Middle frontal gyrus (tissue), 1 donor: ENCODE results near the gene MAN2B2.

Experiments
- DNase-seq: peaks from one replicate; pipeline ENCODE4 v3.0.0-alpha.2; 2015; ENCODE audit warnings: low spot score; ENCODE audit errors: extremely low spot score

MAN2B2 gene

DNA sequence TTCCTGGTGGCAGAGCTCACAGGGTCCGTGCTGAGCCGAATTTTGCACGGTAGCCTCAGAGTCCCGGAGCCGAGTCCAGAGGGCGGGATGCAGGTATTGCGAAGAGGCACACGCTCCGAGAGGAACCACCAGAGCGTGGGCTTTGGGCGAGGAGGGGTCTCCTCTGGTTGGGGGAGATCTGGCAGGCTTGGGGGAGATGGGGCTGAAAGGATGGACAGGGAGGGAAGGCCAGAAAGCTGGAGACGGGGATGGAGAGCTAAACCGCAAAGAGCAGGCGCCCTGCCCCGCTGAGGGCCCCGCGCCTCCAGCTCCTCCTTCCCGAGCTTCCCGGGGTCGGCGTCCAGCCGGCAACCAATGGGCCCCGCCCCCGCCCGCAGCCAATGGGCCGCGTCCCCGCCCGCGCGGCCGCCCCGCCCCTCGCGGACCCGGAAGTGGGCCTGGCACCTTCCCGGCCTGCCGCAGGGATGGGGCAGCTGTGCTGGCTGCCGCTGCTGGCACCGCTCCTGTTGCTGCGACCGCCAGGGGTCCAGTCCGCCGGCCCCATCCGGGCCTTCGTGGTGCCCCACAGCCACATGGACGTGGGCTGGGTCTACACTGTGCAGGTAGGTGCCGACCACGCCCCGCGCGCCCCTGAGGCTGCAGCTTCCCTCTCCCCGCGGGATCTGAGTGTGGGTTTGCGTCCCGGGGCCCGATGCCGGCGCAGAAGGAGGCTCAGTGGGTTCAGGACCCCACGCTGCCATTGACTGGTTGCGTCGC, at the start of gene MAN2B2:
TSS of gene MAN2B2 (plus strand) at position 443 of the 756 bp plus-strand sequence. CDS start at position 465, 22 bp downstream.
- DNase-seq, result peak; percentile 68

- no peak for DNase-seq
Observed at GRCh38 chr4:6525474-6525873, 49.5 kb upstream of the MAN2B2 start.

DNA sequence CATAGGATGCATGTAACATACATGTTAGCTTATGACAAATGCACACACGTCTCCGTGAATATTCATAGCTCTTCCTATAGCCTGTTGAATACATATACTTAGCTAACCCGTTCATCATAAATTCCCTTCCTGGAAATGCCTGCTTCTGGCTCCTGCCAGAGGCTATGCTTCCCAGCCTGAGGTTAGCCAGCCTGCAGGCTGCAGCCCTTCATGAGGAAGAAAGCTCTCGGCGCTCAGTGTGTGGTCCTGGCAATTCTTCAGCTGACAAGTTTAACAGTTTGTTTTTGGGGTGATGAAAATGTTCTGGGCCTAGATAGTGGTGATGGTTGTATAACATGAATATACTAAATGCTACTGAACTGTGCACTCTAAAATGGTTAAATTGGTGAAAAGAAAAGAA, 48.8 kb upstream of the MAN2B2 start:
- DNase-seq, result no peak

- DNase-seq, result no peak
Observed at GRCh38 chr4:6526671-6527091, 48.3 kb upstream of the MAN2B2 start.

DNA sequence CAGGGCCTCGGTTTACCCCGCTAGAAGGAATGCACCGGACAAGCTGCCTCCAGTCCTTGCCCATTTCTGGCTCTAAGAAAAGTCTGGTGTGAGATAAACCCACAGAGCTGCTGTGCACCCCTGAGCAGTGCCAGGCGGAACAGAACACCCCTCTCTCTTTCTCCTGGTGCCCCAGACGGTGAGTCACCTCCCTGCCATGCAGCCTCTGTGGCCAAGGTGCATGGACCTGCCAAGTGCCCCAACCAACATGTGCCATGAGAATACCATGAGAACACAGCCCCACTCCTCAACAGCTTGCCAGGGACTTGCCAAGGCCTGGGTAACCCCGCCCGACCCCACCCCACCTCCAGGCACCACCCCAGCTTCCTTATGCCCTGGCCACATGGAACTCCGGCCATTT, 47.7 kb upstream of the MAN2B2 start:
- DNase-seq, result no peak

DNA sequence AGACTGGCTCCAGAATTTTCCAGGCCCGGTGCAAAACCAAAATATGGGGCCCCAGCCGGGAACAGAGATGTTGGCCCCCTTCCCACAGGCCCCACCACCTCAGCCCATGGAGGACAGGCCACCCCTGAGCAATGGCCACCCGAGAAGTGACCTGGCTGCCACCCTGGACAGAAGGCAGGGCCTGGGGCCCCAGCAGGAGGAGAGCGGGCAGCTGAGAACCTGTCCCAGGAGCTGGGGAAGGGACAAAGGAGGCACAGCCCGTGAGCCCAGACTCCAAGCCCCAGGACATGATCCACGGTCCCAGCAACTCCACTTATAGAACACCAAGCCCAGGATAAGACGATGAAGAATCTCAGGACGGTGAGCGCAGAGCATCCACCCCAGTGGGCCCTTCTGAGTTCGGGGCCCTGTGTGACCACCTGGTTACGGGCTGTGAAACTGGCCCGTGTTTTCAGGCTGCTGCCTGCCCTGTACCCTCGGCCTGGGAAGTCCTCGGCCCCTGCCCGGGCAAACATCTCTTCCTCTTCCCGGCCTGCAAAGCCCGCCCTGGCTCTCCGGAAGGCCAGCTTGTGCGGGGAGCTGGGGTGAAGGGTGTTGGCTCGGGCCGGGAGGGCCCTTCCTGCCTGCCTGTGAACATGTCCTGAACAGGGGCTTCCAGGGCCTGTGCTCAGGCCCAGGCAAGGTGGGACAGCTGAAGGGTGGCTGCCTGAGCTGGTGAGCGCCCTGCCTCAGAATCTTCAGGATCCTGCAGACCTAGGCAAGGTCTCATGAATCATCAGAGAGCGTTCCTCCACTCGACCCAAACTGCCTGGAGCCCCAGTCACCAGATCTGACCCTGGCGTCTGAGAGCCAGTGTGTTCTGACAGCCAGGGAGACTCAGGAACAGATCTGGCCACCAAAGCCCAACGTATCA, 47.0 kb upstream of the MAN2B2 start:
- no peak for DNase-seq

DNA sequence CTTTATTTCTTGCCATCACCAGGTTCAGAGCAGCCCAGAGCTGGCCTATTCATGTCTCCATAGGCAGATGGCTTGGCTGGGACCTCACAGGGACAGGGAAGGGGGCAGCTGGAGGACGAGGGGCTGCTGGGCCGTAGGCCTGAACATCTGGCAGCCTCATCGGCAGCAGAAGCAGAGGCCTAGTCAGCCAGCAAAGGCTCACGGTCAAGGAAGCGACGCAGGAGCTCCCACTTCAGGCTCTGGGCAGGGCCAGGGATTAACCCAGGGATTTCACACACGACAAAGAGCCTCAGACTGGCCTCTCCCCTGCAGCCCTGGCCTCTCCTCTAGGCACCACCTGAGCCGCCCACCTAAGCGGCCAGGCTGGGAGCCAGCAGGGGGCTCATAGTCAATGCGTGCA, 46.0 kb upstream of the MAN2B2 start:
- DNase-seq, result no peak

DNA sequence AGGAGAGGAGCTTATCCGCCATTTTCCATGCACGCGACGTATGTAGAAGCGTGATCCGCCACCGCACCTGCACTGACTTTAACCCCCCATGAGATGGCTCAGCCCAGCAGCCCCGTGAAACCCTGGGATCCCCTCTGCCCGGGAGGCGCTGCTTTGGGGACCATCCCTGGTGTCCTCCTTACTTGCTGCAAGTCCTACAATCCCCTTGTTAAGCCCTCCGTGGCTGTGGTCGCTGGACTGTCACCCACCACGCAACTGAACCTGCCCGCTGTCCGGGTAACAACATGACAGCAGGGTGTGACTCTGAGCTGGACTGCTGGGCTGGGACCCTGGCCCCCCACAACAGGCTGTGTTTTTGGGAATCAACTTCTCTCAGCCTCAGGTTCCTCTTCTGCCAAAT, 44.7 kb upstream of the MAN2B2 start:
- no peak for DNase-seq

DNA sequence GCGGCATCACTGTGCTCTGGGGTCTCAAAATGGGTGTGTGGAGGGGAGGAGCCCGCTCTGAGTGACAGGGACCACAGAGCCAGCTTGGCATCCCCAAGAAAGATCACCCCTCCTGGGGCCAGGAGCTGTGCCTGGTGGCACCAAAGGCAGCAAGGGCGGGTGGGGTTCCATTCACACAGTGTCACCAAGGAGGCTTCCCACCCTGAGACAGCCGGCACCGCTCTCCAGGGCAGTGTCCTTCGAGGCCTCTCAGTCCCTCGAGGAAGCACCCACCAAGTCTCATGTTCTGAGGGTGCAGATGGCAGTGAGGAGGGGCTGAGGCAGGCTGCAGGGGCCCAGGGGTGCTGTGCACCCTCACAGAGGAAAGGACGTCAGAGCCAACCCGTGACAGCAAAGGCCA, 44.0 kb upstream of the MAN2B2 start:
- DNase-seq, result no peak

- DNase-seq, result no peak
Observed at GRCh38 chr4:6532102-6532501, 42.9 kb upstream of the MAN2B2 start.

GRCh38 chr4:6532658-6533057, 42.3 kb upstream of the MAN2B2 start:
- no peak for DNase-seq

DNA sequence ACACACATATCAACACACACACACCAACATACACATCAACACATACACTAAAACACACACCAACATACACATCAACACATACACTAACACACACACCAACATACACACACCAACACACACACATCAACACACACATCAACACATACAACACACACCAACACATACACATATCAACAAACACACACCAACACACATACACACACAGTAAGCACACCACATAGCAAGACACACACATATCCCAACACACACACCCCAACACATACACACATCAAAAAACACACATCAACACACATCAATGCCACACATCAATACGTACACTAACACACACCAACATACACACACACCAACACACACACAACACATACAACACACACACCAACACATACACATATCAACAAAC, 40.9 kb upstream of the MAN2B2 start:
- DNase-seq, result no peak

DNA sequence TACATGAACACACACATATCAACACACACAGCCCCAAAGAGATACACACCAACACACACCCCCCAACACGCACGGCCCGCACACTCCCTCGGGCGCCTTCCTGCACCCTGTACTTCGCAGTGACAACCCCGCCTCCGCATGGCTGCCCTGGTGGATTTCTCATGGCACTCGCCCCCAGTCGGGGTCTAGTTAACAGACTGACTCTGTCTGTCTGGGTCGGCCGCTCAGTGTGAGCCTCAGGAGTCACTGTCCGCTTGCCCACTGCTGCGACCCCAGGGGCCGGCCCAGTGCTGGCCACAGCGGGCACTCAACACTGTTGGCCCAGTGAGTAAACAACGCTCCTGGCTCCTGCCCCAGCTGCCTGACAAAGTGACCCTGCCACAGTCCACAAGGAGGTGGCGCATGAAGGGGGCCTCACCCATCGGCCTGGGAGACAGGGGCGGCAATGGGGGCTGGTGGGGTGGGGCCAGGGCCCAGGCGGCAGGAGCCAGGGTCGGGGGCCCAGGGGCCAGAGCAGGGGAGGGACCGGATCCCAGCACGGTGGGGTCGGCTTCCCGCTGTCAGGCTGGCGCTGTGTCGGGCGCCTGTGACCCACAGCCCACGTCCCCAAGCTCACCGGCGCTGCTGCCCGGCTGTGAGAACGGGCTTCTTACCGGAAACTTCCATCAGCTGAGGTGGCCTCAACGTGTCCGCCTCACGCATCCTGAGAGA, 40.2 kb upstream of the MAN2B2 start:
- DNase-seq, result no peak

DNA sequence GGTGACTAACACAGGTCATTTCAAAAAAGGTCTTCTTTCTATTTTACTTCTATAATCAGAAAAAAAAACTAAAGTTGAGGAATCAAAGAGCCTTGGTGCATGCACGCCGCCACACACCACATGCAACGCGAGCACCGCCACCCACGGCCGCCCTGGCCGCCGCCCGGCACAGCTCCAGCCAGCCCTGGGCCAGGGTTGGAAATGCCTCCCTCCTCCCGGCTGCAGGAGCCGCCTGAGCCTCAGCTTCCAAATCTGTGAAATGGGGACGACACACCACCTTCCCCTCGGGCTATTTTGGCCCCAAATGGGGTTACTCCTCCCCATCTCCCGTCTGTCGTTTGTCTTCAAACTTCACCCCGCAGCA, 39.7 kb upstream of the MAN2B2 start:
- DNase-seq, result no peak

GRCh38 chr4:6535706-6536105, 39.3 kb upstream of the MAN2B2 start:
- DNase-seq, result no peak

GRCh38 chr4:6538111-6538510, 36.9 kb upstream of the MAN2B2 start:
- no peak for DNase-seq

DNA sequence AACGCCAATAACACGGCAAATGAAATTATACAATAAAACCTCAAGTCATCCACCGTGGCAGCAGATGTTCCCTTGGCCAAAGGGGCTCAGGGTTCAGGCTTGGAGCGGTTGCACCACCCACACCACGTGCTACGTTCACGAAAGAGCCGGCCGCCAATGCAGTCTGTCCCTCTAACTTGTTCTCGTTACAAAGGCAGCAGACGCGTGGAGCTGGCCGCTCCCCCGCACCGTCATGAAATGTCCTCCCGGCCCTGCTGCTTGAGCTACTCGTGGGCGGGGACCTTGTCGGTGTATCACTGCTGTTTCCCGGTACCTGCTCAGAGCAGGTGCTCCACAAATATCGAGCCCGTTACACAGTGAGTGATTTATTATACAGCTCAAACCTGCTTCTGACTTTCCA, 36.4 kb upstream of the MAN2B2 start:
- no peak for DNase-seq

DNA sequence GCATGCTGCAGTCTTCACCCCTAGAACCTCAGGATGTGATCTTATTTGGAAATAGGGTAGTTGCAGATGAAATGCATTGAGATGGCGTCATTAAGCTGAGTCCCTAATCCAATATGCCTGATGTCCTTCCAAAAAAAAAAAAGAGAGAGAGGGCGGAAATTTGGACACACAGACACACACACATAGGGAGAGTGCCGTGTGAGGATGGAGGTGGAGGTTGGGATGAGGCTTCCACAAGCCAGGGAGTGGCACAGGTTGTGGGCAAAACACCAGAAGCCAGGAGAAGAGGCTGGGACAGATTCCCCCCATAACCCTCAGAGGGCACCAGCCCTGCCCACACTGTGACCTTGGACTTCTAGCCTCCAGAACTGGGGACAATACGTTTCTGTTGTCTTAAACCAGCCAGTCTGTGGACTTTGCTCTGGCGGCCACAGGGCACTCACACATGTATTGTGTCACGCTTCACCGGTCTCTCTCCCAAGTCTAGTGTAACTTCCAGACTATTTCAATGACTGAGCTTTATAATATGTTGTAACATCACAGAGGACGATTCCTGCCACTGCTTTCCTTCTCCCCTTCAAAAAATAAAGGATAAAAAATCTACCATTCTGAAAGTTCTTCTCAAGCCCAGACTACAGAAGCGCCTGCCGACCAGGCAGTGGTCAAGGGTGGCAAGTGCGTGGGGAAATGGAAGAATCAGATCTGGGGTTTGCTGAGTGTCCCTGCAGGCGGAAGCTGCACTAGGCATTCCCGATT, 35.8 kb upstream of the MAN2B2 start:
- no peak for DNase-seq

GRCh38 chr4:6540879-6541278, 34.1 kb upstream of the MAN2B2 start:
- no peak for DNase-seq

- no peak for DNase-seq
Observed at GRCh38 chr4:6541789-6542188, 33.2 kb upstream of the MAN2B2 start.

DNA sequence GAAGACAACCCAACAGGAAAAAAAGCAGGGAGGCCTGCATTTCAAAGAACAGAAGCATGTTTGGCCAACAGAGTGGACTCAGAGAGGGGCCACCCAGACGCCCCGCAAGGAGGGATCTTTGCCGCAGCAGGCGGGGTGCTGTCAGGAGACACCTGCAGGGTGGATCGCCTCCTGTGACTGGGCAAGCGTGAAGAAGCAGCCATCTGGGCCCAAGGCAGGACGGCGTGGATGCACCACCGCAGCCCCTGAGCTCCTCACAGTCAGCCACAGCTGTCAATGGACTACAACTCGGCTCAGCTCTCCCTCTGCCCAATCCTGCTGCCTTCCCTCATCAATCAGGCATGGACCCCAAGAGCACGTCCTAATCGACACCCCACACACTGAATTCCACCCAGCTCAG, 32.0 kb upstream of the MAN2B2 start:
- no peak for DNase-seq
